B cell (primary cell): ENCODE measurements around the gene MARCHF3. TPM values are rescaled to one million over a fixed set of nuclear protein-coding genes. Genes with fewer than 3 reads are reported as not detected.

Experiments
- ATAC-seq: fragments of 200-7000 bp; cut with Tn5 transposase; one replicate; pipeline ENCODE4 v1.10.0; 2021; ENCODE audit warnings: low read depth, mild to moderate bottlenecking, moderate number of reproducible peaks, moderate library complexity
- CTCF ChIA-PET: fragments of 350-600 bp; sonication (Branson Sonifier 250); formaldehyde crosslinking; loops from one replicate; lab custom pipeline; 2021; ENCODE audit warnings: antibody characterized with exemption, inconsistent platforms; lab: Charles Lee
- POLR2A ChIA-PET: fragments of 350-600 bp; sonication (Branson Sonifier 250); formaldehyde crosslinking; loops from one replicate; lab custom pipeline; 2021; ENCODE audit warnings: antibody characterized with exemption; lab: Charles Lee
- DNase-seq: peaks from one replicate; pipeline ENCODE4 v3.0.0; 2013
- H2AFZ ChIP-seq: 2 replicates; pipeline ENCODE4 v1.6.1; 2012; ENCODE audit warnings: mild to moderate bottlenecking, low read depth, low read length; ENCODE audit not compliant: insufficient read depth, poor library complexity, severe bottlenecking
- H3K27ac ChIP-seq, 2 donors: 1 replicate in 1 of 2; 2 replicates in 1 of 2; pipeline ENCODE4 v1.5.1; 2012 to 2013; ENCODE audit warnings: low read length in 2 of 2, mild to moderate bottlenecking in 2 of 2, moderate library complexity in 1 of 2
- H3K27me3 ChIP-seq, 4 experiments: fragments of 200-600 bp in 1 of 4; sonication (generic) in 1 of 4; replicated peaks in 1 of 4; 1 replicate in 2 of 4; 2 replicates in 2 of 4; pipeline versions ENCODE4 v1.6.1 to v1.7.0; 2013 to 2016; ENCODE audit warnings: low read length in 3 of 4, mild to moderate bottlenecking in 2 of 4, mixed read lengths in 1 of 4, moderate library complexity in 1 of 4; ENCODE audit not compliant: insufficient read depth in 4 of 4, control insufficient read depth in 3 of 4; ENCODE audit errors: control extremely low read depth in 1 of 4
- H3K36me3 ChIP-seq, 2 experiments: replicated peaks in 1 of 2; 1 replicate in 1 of 2; 2 replicates in 1 of 2; pipeline versions ENCODE4 v1.6.1 to v1.7.1; 2013; ENCODE audit warnings: low read length in 1 of 2; ENCODE audit not compliant: insufficient read depth in 2 of 2, control insufficient read depth in 1 of 2; ENCODE audit errors: control extremely low read depth in 1 of 2, extremely low read depth in 1 of 2
- H3K4me1 ChIP-seq, 2 donors: fragments of 200-600 bp in 1 of 2; sonication (generic) in 1 of 2; 1 replicate in 1 of 2; 2 replicates in 1 of 2; pipeline versions ENCODE4 v1.5.1 to v1.6.1; 2013 to 2017; ENCODE audit warnings: low read length in 2 of 2; ENCODE audit not compliant: control insufficient read depth in 2 of 2, insufficient read depth in 2 of 2
- H3K4me2 ChIP-seq: replicated peaks from 2 replicates; pipeline ENCODE3; 2012; ENCODE audit warnings: mild to moderate bottlenecking, low read depth, low read length; ENCODE audit not compliant: poor library complexity, severe bottlenecking
- H3K4me3 ChIP-seq, 5 experiments: fragments of 200-600 bp in 1 of 5; sonication (generic) in 1 of 5; 1 replicate in 3 of 5; 2 replicates in 2 of 5; pipeline versions ENCODE4 v1.5.1 to v1.7.0; 2011 to 2016; ENCODE audit warnings: low read length in 4 of 5, mild to moderate bottlenecking in 4 of 5, low read depth in 2 of 5, control low read depth in 1 of 5, moderate library complexity in 1 of 5; ENCODE audit not compliant: insufficient read depth in 1 of 5; ENCODE audit errors: control extremely low read depth in 1 of 5, extremely low read depth in 1 of 5
- H3K79me2 ChIP-seq: fragments of 200-600 bp; sonication (generic); one replicate; pipeline ENCODE4 v1.6.0; 2016; ENCODE audit warnings: low read length; ENCODE audit not compliant: control insufficient read depth, insufficient read depth
- H3K9ac ChIP-seq: fragments of 200-600 bp; sonication (generic); 2 replicates; pipeline ENCODE4 v1.6.1; 2017; ENCODE audit warnings: mild to moderate bottlenecking, low read length, moderate library complexity
- H3K9me3 ChIP-seq, 3 donors: one replicate each; pipeline versions ENCODE4 v1.6.1 to v1.7.1; 2013; ENCODE audit warnings: low read length in 2 of 3; ENCODE audit not compliant: control insufficient read depth in 2 of 3, insufficient read depth in 1 of 3; ENCODE audit errors: control extremely low read depth in 1 of 3
- H4K20me1 ChIP-seq: 2 replicates; pipeline ENCODE4 v1.6.0; 2012; ENCODE audit warnings: mild to moderate bottlenecking, low read length; ENCODE audit not compliant: insufficient read depth, control insufficient read depth, poor library complexity, severe bottlenecking
- H3K27ac Mint-ChIP-seq: one replicate; pipeline ENCODE4 v1.8.0; 2021; ENCODE audit warnings: mixed read lengths
- H3K27me3 Mint-ChIP-seq: one replicate; pipeline ENCODE4 v1.8.0; 2021; ENCODE audit warnings: mixed read lengths
- H3K4me1 Mint-ChIP-seq: one replicate; pipeline ENCODE4 v1.8.0; 2021; ENCODE audit warnings: mixed read lengths
- H3K4me3 Mint-ChIP-seq: one replicate; pipeline ENCODE4 v1.8.0; 2021; ENCODE audit warnings: mixed read lengths
- H3K9me3 Mint-ChIP-seq: one replicate; pipeline ENCODE4 v1.8.0; 2022; ENCODE audit warnings: mixed read lengths; ENCODE audit not compliant: insufficient read depth
- EZH2 ChIP-seq: IDR thresholded peaks from 2 replicates; pipeline ENCODE4 v1.6.1; 2012; ENCODE audit warnings: borderline replicate concordance, low read depth, mild to moderate bottlenecking, moderate library complexity, low read length; ENCODE audit not compliant: insufficient read depth, poor library complexity, severe bottlenecking
- WGBS: methylation state at CpG from one replicate; pipeline ENCODE4 v1.1.5; 2013; ENCODE audit warnings: missing lambda C conversion rate; ENCODE audit not compliant: insufficient coverage; 5-methylcytosine and 5-hydroxymethylcytosine counted together
- intact Hi-C: fragments of 100-400 bp; cut with micrococcal nuclease; formaldehyde crosslinking; loops from one replicate; pipeline ENCODE4 v1.10.0; 2022
- polyA plus RNA-seq: library from polyadenylated mRNA; depleted of rRNA; stranded (reverse); fragments of >200 nt; gene quantifications from 2 replicates; pipeline ENCODE4 v1.2.3, GENCODE V29; 2012
- total RNA-seq, 2 donors: library from RNA; stranded (reverse); fragments of 120-200 nt in 1 of 2; gene quantifications; 1 replicate in 1 of 2; 2 replicates in 1 of 2; pipeline versions ENCODE4 v1.2.3 to v1.2.4, GENCODE V29; 2013 to 2022
- TF ChIP-seq, protein P1 (sequence below): fragments of 200-600 bp; IDR thresholded peaks from one replicate; pipeline ENCODE4 v1.8.0; 2022; ENCODE audit warnings: antibody characterized with exemption, mild to moderate bottlenecking

The MARCHF3 gene
- total and polyA plus RNA-seq, 2 donors (not counting 1 experiment from before 2014, with no cell fraction given): 31.6 to 35.0 TPM

DNA sequence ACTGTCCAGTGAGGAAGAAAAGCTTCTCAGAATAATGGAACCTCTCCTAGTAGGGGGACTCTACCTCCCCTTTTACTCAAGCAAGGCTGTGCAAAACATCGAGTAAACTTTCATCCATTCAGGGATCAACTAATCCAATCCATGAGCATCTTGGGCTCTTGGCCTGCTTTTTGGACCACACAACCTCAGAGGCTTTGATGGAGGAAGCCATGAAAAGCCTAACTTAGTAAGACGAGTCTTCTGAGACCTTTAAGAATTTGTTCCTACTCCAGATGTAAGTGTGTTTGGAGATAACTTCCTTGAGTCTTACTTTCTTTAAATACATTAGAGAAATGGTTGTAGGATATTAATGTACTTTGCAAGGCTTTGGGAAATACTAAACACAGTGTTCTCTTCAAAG lies 49.1 kb downstream of the MARCHF3 start:
- H3K4me3 ChIP-seq: no peak overlapping the region
- WGBS: 100% methylated on average over 1 of the region's 2 CpGs
- TF ChIP-seq EZH2: no peak
- TF ChIP-seq, protein P1, sequence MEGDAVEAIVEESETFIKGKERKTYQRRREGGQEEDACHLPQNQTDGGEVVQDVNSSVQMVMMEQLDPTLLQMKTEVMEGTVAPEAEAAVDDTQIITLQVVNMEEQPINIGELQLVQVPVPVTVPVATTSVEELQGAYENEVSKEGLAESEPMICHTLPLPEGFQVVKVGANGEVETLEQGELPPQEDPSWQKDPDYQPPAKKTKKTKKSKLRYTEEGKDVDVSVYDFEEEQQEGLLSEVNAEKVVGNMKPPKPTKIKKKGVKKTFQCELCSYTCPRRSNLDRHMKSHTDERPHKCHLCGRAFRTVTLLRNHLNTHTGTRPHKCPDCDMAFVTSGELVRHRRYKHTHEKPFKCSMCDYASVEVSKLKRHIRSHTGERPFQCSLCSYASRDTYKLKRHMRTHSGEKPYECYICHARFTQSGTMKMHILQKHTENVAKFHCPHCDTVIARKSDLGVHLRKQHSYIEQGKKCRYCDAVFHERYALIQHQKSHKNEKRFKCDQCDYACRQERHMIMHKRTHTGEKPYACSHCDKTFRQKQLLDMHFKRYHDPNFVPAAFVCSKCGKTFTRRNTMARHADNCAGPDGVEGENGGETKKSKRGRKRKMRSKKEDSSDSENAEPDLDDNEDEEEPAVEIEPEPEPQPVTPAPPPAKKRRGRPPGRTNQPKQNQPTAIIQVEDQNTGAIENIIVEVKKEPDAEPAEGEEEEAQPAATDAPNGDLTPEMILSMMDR: no peak
- no peaks in the 10 kb centered on the region for H3K27me3 Mint-ChIP-seq
- peaks cover 98% of the 10 kb centered on the region for H3K79me2 ChIP-seq
- H2AFZ ChIP-seq: no peak overlapping the region
- no peak overlapping the region for H3K27ac ChIP-seq
- H3K9me3 ChIP-seq: no peaks in the 10 kb centered on the region
- H3K4me3 Mint-ChIP-seq: no peak overlapping the region
- no peak overlapping the region for H3K4me2 ChIP-seq
- H3K4me1 ChIP-seq: peaks cover 64 to 65% of the 10 kb centered on the region in 2 donors
- H3K36me3 ChIP-seq: no peaks in the 10 kb centered on the region
- no peak for ATAC-seq
- intact Hi-C loops: no loop called here
- ChIA-PET POLR2A (no interaction called here), CTCF (no interaction called here)
- H3K4me1 Mint-ChIP-seq: peaks cover 82% of the 10 kb centered on the region
- H3K9ac ChIP-seq: no peak overlapping the region
- no peak for DNase-seq
- peak overlapping the region; percentile 67 for H3K27ac Mint-ChIP-seq
- H4K20me1 ChIP-seq: no peaks in the 10 kb centered on the region
- no peaks in the 10 kb centered on the region for H3K9me3 Mint-ChIP-seq
- H3K27me3 ChIP-seq: no peaks in the 10 kb centered on the region

- H3K27me3 Mint-ChIP-seq: no peaks in the 10 kb centered on the region
- no peak for DNase-seq
- H3K36me3 ChIP-seq: no peaks in the 10 kb centered on the region
- no peak overlapping the region for H3K9ac ChIP-seq
- H3K4me1 ChIP-seq: peaks cover 55 to 59% of the 10 kb centered on the region in 2 donors
- TF ChIP-seq, protein P1: no peak
- no peak for TF ChIP-seq EZH2
- intact Hi-C loops: no loop called here
- ATAC-seq: no peak
- no peak overlapping the region for H3K4me3 Mint-ChIP-seq
- H3K9me3 Mint-ChIP-seq: no peaks in the 10 kb centered on the region
- peaks cover 75% of the 10 kb centered on the region for H3K4me1 Mint-ChIP-seq
- H4K20me1 ChIP-seq: no peaks in the 10 kb centered on the region
- no peak overlapping the region for H3K27ac ChIP-seq
- no peaks in the 10 kb centered on the region for H3K27me3 ChIP-seq
- no peaks in the 10 kb centered on the region for H3K9me3 ChIP-seq
- H3K4me3 ChIP-seq: no peak overlapping the region
- CTCF ChIA-PET: no interaction called here
- POLR2A ChIA-PET: no interaction called here
- H3K4me2 ChIP-seq: no peak overlapping the region
- no peak overlapping the region for H2AFZ ChIP-seq
- peaks cover 85% of the 10 kb centered on the region for H3K79me2 ChIP-seq
- H3K27ac Mint-ChIP-seq: no peak overlapping the region
- WGBS: 100% methylated on average over 2 of the region's 4 CpGs
Observed at GRCh38 chr5:126978258-126978657, 52.1 kb downstream of the MARCHF3 start.
